HG02981 (cell line): Measurements from ENCODE around the gene MRTFB.
"Not testable (repeated sequence)": the region's sequence is repeated elsewhere in the genome, so short reads cannot be mapped to it uniquely, and the experiment has no call there.

ENCODE experiments used
- ATAC-seq: cut with Tn5 transposase; IDR thresholded peaks from one replicate; pipeline ENCODE4 v1.9.1; 2021; ENCODE audit warnings: mild to moderate bottlenecking, moderate library complexity; ENCODE audit not compliant: unreplicated experiment

MRTFB gene

DNA sequence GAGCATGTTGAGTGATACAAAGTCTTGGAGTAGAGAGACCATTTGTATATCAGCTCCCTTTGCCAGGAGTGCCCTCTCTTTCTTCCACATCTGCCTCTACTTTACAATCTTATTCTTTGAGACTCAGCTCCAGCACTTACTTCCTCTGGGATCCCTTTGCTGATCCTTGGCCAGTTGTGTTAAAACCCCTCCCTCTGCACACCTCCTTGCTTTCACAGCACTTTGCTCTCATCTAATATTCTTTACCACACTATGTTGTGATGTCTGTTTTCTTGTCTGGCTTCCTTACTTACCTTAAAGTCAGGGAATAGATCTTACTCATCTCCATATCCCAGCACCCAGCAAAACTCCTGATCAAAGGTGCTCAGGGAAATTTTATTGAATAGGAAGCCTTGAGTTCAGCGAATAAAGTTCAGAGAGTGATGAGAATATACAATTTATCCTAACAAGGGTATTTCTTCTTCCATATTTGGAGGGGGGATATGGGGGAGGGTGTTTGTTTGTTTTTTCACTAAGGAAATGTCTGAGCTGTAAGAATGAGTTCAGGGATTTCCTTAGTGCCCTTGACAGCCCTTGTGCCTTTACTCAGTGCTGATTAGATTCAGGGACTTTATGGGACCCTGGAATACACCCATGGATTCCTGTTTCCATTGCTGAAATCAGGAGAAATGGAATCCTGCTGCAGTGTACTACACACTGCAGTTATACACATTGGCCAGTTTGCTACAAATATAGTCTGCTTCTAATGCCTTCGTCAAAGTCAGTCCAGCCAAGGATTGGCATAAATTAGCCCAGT lies 32.0 kb downstream of the MRTFB start:
- ATAC-seq, result no peak

DNA sequence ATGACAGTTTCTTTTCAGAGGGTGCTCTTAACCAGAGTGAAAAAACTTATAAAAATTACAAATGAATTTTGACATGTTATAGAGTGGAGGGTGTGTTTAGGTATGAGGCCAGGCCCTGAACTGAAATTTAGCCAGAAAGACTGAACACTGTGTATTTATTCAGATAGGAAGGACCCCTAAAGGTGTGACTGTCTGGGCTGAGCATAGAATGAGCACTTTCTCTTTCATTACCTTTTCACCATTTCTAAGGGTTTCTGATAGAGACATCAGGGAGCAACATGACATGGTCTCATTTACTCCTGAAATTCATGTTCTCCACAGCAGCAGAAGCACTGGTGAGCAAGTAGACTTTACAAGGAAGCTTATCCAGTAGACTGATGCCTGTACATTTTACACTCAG lies 32.9 kb downstream of the MRTFB start:
- no peak for ATAC-seq

DNA sequence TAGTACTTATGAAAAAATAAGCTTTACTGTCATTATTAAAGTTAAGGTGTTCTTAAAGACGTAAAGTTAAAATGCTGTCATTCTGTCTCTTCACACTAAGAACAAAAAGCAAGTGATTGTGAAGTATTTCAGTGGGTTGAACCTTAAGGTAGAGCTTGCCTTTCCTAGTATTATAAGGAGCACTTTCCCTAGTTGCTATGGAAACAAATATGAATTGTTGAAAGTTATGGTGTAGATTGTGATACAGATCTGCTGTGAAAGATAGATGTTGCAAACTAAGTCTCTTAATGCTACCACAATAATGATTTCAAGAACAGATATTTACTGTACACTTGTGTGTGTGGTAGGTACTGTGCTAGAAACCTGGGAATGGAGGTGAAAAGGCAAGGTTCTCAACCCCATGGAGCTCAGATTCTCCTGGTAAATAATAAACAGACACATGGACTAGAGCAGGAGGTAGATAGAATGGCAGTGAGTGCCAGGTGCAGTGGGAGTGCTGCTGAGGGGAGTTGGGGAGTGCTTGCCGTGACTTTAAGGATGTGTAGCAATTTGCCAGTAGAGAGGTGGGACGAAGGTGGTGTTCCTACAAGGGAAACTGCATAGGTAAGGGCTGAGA lies 34.7 kb downstream of the MRTFB start:
- ATAC-seq, result no peak

DNA sequence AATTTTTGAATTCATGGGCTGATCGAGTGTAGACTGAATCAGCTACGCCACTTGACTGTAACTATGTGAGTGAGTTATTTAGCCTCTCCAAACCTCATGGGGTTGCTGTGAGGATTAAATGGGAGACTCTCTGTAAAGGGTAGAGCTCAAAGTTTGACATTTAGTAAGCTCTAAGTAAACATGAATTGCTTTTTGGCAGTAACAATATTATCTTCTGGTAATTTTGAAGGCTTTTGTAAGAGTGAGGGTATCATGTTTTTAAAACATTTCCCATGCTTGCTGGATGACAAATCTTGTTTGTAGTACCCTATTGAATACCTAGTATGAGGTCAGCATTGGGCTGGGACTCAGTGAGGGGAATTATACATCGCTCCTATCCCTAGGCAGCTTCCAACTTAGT lies 35.3 kb downstream of the MRTFB start:
- no peak for ATAC-seq

DNA sequence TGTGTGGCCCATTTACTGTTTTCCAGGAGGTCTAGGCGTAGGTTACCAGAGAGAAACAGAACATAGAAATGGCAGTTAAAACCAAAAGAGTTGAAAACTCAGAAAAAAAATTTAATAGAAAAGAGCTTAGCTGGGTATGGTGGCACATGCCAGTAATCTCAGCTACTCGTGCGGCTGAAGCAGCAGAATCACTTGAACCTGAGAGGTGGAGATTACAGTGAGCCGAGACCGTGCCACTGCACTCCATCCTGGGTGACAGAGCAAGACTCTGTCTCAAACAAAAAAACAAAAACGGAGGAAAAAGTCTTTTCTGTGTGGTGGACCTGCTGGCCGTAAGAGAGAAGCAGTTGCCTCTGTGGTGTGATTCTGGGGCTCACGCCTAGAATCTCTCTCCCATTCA lies 35.8 kb downstream of the MRTFB start:
- no peak for ATAC-seq

DNA sequence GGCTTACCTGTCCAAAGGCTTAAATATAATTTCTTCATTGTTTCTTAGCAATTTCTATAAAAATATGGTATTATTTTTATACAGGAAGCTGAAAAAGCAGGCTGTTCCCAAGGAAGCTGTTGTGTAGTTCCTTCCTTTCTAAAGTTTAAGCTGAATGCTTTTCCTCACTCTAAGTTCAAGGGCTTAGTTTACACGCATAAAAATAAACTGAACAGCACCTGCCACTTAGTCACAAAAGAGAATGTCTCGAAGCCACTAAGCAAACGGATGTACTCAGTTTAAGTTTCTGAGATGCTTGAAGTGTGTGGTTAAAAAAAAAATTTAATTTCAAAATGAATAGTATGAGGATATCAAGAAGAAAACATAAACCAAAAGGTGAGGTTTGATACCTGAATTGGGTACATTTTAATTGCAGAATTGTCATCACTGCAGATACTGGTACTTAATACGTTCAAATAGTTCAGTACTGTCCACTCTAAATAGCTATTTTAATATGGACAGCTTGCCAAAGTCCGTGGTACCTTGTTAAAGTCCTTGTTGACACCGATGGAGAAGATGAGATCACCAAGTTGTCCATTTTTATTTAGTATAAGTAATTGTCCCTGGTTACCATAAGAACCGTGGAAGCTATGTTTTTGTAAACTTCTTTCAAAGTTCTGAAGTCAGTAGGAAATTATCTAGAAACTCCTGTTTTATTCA lies 38.1 kb downstream of the MRTFB start:
- no peak for ATAC-seq

DNA sequence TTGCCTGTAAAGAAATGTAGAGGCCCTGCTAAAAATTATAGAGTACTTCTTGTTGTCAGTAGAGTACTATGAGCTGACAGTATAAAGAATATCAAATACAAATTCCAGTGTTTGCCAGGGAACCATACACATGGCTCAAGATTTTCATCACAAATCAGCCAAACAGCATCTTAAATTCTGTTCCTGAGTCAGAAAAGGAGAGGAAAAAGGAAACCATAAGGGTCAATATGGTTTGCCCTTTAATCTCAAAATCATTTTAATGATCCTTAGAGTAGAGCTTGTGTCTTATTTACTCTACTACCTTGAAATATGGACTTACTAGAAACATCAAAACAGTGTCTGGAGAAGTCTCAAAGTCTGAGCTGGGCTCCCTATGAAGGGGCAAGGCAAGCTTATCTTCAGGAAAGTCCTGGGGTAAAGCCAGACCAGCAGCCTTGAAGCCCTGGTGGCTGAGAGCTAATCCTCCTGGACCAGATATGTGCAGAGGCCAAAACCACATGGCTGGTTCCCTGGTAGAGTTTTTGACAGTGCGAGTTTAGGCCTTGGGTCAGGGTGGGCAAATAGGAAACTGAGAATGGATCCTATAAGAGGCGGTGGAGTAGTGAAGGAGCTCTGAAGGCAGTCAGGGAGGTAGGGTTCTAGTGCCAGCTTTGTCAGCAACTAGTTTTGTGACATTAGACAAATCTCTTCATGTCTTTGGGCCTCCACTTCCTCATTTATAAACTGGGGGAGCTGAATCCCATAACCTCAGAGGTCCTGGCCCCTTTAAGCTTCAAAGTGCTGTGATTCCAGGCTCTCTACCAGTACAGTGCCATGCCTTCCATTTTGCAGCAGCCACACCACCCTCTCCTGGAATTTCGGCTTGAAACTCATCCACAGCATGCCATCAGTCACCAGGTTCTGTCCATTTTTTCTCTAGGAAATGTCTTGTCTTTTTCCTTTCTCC lies 38.9 kb downstream of the MRTFB start:
- ATAC-seq, result no peak

DNA sequence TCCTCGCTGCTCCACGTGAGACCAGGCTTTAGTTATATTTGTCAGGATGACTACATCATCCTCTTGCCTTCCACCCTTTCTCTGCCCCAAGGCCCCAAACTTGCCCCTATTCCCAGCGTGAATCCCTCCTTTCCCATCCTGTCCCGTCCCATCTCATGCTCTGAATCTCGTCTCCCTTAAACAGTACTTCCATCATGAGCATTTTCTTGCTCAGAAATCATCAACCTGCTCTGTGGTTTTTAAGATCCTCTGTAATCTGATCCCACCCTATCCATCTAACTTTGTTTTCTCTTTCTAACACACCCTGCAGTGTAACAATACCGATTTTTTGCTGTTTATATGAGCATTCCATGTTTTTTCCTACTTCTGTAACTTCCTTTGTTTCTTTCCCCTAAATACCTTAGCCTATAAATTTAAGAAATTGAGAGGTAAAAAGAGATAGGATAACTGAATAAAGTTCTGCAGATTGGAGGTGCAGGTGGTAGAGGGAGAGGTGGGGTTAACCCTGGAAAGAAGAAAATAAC lies 39.7 kb downstream of the MRTFB start:
- ATAC-seq, result no peak

DNA sequence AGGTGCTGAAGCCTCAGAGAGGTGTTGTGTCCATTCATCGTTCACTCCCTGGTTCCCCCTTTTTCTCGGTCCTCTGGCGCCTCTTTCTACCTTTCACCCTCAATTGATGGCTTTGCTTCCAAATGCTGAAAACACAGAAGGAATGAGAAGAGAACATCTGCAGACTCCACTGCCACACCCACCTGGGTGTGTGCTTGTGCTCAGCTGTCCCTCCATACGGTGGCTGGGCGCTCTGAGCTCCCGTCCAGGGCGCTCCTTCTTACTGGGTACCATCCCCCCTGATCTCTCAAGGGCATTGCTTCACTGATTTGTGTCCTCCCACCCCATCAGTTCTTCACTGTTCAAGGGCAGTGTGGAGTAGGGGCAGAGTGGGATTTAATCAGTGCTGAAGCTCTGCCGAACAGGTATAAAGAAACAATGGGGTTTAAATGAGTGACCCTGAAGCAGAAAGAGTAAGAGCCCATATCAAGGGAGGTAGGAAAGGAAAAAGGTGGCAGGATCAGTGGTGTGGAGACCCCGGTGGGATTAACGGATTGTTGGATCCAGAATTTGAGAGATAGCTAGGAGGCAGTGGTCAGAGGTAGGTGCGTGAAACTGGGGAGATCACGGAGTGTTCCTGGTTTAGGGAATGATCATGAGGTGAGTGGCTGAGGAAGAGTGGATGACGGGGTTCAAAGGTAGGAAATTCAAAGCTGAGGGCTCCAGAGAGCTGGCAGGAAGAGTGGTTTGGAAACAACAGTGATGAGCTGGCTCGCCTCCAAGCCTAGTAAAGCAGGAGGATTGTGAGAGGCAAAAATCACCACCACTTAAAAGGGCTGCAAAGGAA lies 40.8 kb downstream of the MRTFB start:
- ATAC-seq, result no peak

DNA sequence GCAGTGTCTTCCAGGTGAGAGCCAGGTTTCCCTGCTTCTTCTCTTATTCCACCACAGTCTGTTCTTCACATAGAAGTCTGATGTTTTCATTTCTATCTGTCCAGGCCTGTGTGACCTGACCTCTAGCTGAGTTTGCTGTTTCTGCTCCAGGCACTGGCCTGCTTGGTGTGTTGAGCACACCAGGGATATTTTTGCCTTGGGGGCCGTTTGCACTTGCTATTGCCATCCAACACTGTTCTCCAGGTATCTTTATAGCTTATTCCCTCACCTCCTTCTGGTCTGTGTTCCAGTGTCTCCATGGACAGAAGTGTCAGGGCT lies 41.4 kb downstream of the MRTFB start:
- ATAC-seq, result no peak

DNA sequence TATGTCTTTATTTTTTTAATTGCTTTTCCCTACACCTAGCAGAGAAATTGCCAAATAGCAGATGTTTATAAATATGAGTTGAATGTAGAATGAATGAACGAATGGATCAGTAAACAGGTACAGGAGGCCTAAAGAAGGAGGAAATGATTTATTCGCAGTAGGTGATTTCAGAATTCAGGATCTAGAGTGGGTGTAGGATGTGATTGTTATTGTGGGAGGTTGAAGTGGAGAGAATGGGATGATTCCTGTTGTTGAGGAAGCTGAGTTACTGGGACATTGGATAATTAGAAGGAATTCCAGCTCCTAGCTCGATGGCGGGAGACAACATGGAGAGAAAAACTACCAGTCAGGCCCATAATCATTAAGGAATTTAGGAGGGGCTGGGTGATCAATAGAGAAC lies 42.2 kb downstream of the MRTFB start:
- ATAC-seq, result no peak

DNA sequence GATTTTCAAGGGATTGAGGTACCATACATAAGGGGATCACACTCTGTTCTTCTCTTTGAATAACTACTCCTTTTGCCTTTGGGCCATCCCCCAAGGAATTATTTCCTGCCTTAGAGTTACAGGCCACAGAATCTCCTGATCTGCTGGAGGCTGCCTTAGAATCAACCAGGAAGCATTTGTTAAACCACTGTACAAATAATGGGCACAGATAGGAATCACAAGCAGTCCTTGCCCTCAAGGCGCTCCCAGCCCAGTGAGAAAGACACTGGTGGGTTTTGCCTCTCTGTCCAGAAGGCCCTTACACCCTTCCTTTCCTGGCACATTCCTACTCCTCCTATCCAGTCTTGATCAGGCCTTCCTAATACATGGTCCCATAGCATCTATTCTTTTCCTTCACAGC lies 45.9 kb downstream of the MRTFB start:
- ATAC-seq, result no peak

DNA sequence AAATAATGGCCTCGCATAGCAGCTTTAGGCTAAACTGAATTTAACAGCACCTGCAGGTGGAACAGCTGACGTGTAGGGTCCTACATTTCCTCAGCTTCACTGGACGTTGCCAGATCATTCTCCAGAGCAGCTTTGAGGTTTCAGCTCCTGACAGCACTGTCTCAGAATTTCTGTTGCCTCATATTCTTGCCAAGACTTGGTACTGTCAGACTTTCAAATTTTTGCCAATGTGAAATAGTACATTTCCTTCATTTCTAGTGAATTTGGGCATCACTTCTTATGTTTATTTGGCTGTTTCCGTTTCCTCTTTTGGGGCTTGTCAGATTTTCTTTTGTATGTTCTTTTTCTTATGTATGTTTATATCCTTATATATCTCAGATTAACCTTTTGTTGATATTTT lies 48.7 kb downstream of the MRTFB start:
- ATAC-seq, result no peak

DNA sequence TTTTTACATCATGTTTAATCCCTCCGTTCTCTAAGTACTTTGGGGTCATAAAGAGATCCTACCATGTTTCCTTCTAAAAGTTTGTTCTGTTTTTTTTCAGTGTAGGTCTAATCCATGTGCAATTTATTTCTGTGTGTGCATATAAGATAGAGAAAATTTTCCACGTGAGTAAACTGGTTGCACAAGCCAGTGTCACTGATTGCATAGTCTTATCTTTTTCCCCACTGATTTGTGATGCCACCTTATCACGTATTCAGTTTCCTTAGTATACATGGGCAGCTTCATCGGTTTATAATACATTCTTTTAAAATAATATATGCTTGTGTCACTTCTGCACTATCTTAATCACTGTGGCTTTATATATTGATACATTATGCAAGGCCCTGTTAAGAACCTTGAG lies 49.2 kb downstream of the MRTFB start:
- ATAC-seq, result no peak

DNA sequence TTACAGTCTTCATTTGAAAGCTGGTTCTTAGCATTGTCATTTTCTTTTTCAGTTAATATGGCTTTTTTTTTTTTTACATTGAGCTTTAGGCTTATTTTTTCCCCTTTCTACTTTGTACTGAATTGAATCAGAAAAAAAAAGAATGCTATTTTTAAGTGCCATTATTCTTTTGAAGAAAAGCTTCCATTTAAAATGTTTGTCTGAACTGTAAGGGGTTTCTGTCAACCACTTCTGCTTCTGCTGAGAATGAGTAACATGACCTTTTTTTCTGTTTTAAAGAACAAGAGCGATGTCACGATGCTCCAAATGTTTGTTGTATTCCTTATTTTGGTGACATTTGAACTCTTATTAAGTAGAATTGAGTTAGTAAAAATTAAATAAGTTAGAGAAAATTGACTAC lies 50.0 kb downstream of the MRTFB start:
- ATAC-seq, result no peak

DNA sequence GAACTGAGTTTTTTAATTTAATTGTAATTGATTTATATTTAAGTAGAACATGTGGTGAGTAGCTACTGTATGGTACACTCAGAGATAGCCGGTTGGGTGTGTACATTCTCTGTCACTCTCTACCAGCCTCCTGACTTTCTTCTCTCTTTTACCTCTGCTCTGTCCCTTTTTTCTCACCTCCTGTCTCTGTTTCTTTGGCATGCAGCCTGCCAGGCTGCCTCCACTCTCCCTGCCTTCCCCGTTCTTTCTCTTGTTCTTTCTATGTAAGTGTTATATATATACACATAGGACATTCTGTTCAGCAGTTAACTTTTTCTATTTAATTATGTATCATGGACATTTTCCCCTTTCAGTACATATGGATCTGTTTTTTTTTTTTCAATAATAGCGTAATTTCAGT lies 50.8 kb downstream of the MRTFB start:
- no peak for ATAC-seq

DNA sequence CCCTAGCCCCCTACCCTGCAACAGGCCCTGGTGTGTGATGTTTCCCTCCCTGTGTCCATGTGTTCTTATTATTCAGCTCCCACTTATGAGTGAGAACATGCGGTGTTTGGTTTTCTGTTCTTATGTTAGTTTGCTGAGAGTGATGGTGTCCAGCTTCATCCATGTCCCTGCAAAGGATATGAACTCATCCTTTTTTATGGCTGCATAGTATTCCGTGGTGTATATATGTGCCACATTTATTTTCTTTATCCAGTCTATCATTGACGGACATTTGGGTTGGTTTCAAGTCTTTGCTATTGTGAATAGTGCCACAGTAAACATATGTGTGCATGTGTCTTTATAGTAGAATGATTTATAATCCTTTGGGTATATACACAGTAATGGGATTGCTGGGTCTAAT lies 51.3 kb downstream of the MRTFB start:
- ATAC-seq, result not testable (repeated sequence)

DNA sequence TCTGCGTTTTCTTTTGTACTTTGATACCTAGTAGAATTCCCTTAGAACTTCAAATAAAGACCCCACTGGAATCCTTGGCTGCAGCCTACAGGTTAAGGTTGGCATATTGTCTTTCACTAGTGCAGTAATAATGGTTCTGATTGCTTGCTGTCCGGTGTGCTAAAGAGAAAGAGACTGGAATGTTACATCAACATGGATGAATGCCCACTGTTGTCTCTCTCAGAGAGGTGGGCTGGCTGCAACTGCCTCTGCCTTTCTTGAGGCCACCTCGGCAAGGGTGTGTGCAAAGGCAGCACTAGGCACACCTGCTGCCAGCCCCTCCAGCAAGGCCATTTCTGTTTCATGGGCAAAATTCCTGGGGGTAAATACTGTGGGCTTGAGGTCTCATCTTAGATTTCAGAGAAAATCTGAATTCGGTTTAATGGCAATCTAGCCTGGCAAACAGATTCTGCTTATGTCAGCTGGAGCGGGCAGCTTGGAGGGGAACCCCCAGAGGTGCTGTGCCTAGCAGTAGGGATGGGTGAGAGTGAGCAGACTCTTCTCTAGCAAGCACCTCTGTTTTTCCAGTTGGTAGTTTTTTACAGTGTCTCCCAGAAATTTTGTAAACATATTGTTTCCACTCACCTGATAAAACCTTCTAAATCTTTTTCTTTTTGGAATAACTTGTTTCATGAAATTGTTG lies 54.0 kb downstream of the MRTFB start:
- ATAC-seq, result no peak

DNA sequence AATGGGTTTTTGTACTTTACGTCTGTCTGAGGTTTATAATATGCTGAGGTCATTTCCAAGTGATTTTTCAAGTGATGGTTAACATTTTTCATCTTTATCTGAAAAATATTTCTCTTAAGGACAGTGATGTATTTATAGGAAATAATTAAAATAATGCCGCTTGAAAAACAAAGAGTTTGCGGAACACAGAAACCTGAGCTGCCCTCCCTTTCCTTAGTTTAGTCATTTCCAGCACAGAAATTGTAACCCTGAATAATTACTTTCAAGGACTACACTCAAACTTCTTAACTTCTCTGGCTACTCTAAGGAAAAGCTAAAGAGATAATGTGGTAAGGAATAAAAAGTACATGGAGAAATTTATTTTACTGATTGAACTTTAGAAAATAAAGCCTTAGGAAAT lies 54.6 kb downstream of the MRTFB start:
- ATAC-seq, result no peak

DNA sequence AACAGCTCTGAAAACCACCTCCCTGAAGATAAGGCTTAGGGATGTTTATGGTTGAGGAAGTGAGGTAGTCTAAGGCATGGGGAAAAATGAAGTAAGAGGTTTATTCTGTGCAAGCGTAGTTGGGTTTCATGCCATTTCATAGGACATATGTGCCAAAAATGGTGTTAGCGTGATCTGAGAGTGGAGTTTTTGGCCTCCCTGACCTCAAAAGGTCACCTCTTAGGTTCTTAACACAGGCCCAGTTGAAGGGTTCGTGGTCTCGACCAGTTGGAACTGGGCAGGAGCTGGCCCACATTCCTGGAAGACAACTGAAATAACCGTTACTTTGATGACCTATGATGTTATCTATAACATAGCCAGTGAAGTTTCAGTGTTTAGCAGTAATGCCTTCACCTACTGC lies 57.0 kb downstream of the MRTFB start:
- no peak for ATAC-seq
